Stimulated activated CD4-positive, alpha-beta T cell treated with anti-CD3 and anti-CD28 coated beads, Interleukin-4, amount 100 ng/mL, for 48 hours (primary cell): ENCODE data around the gene RNU1-4.
"Not testable (repeated sequence)": the region's sequence is repeated elsewhere in the genome, so short reads cannot be mapped to it uniquely, and the experiment has no call there.

Experiments used
- DNase-seq, 2 donors: peaks; one replicate each; pipeline ENCODE4 v3.0.0-alpha.2; 2020; ENCODE audit warnings: low read depth in 2 of 2

RNU1-4 gene

GRCh38 chr1:16728243-16728949 is 11.9 kb upstream of the RNU1-4 start:
- not testable (repeated sequence) for DNase-seq

GRCh38 chr1:16732254-16732896 is 7.9 kb upstream of the RNU1-4 start:
- not testable (repeated sequence) for DNase-seq

GRCh38 chr1:16741230-16741629 is 914 bp downstream of the RNU1-4 start:
- DNase-seq, result not testable (repeated sequence)

GRCh38 chr1:16747660-16748059 is 7.3 kb downstream of the RNU1-4 start:
- not testable (repeated sequence) for DNase-seq

GRCh38 chr1:16748710-16749109 is 8.4 kb downstream of the RNU1-4 start:
- DNase-seq, result not testable (repeated sequence)

- not testable (repeated sequence) for DNase-seq
Measured at GRCh38 chr1:16749910-16750888, 9.9 kb downstream of the RNU1-4 start.

GRCh38 chr1:16752770-16753169 is 12.5 kb downstream of the RNU1-4 start:
- DNase-seq, result not testable (repeated sequence)

- DNase-seq, result not testable (repeated sequence)
Measured at GRCh38 chr1:16755385-16755784, 15.1 kb downstream of the RNU1-4 start.

GRCh38 chr1:16755932-16756331 is 15.6 kb downstream of the RNU1-4 start:
- DNase-seq, result not testable (repeated sequence)

- not testable (repeated sequence) for DNase-seq
Measured at GRCh38 chr1:16757574-16757973, 17.3 kb downstream of the RNU1-4 start.

- not testable (repeated sequence) for DNase-seq
Measured at GRCh38 chr1:16758060-16758459, 17.7 kb downstream of the RNU1-4 start.

- not testable (repeated sequence) for DNase-seq
Measured at GRCh38 chr1:16759041-16759493, 18.8 kb downstream of the RNU1-4 start.

- DNase-seq, result not testable (repeated sequence)
Measured at GRCh38 chr1:16759650-16760455, 19.5 kb downstream of the RNU1-4 start.

GRCh38 chr1:16760456-16760765 is 20.1 kb downstream of the RNU1-4 start:
- not testable (repeated sequence) for DNase-seq

GRCh38 chr1:16760801-16761200 is 20.5 kb downstream of the RNU1-4 start:
- not testable (repeated sequence) for DNase-seq

GRCh38 chr1:16764248-16764819 is 24.0 kb downstream of the RNU1-4 start:
- DNase-seq, result not testable (repeated sequence)

GRCh38 chr1:16764820-16765655 is 24.7 kb downstream of the RNU1-4 start:
- DNase-seq, result not testable (repeated sequence)

GRCh38 chr1:16765731-16766605 is 25.7 kb downstream of the RNU1-4 start:
- DNase-seq, result not testable (repeated sequence)
